NCI-H2081 (cell line): ENCODE results near the gene ARL2.
A peak's percentile ranks its signal among the peaks of the same experiment; 100 is the strongest.

Experiments
- DNase-seq, 2 experiments: peaks; one replicate each; lab custom pipeline; 2025; lab: John Stamatoyannopoulos, UW

Gene ARL2

DNA sequence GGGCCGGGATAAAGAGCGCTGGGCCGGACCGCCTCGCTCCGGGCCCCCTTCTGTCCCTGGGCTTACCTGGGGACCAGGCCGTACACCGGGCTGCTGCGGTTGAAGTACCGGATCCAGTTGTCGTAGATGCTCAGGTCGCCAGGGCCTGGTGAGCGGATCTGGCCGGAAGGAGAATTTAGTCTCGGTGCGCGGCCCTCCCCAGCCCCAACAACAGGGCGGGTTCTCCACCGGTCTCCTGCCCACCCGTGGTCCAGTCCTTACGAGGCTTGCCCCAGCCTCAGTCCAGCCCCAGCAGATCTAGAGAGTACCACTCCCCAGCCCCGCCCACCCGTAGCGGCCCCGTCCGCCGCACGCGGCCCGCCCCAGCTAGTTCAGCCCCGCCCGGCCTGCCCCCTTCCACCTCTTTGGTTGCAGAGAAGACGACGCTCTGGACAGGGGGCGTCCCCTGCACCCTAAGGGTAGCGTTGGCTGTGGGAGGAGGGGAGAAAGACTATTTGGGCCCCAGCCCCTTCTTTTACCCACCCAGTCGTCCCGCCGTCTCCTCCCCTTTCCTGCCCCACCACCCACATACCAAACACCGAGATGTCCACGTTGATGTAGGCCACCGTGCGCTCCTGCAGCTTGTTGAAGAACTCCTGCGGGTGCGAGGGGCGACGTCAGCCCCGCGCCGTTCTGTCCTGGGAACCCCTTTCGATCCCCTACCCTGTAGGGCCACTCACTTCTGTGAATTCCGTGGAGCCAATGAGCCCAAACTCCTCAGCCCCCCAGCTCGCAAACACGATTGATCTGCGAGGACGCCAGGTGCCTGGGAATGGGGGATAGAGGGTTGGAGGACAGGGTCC, 33.8 kb downstream of the ARL2 start:
- DNase-seq: no peak

DNA sequence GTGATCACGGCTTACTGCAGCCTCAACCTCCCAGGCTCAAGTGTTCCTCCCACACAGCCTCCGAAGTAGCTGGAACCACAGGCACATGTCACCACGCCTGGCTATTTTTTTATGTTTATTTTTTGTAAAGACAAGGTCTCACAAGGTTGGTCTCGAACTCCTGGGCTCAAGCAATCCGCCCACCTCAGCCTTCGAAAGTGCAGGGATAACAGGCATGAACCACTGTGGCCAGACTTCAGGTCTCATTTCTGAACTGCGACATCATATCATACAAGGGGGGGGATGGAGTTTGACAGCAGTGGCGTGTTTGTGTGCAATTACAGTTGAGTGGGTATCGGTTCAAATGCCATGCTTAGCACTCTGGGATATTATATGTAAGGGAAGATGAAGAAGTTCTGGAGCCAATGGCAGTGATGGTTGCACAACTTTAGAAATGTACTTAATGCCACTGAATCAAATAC, 37.5 kb downstream of the ARL2 start:
- no peak for DNase-seq

DNA sequence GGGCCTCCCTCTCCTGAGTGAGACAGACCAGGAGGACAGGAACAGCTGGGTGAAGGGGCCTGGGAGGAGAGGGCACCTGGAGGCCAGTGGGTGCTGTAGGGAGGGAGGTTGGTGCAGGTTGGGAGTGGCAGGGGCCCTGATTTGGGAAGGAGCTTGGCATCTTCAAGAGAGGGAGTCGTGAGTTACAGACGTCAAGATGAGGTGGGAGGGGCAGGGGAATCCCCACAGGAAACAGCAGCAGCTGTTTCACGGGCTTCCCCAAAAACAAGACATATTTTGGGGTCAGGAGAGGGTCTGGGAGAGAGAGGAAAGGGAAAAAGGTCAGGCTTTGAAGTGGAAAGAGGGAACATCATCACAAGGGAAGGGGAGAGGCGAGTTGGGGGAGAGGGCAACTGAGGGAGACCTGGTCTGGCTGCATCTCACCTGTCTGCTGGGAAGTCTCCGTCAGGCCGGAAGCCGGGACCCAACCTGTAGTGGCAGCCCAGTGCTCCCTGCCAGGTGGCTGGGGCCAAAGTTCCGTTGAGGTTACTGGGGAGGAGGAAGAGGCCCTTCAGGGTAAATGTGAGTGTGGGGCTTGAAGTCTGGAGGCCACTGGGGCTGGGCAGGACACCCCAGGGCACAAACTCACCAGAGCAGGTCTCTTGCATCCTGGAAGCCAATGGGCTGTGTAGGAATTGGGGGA, 40.0 kb downstream of the ARL2 start:
- DNase-seq: no peak

DNA sequence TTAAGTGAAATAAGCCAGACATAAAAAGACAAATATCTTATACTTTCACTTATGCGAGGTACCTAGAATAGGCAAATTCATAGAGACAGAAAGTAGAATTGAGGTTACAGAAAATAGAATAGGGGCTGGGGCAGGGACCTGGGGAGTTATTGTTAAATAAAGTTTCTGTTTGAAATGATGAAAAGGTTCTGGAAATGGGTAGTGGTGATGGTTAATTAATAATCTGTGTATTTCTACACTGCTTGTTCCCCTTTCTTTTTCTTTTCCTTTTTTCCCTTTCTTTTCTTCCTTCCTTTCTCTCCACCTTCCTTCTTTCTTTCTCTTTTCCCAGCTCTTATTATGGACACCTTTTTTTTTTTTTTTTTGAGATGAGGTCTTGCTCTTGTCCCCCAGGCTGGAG, 41.6 kb downstream of the ARL2 start:
- DNase-seq: no peak

DNA sequence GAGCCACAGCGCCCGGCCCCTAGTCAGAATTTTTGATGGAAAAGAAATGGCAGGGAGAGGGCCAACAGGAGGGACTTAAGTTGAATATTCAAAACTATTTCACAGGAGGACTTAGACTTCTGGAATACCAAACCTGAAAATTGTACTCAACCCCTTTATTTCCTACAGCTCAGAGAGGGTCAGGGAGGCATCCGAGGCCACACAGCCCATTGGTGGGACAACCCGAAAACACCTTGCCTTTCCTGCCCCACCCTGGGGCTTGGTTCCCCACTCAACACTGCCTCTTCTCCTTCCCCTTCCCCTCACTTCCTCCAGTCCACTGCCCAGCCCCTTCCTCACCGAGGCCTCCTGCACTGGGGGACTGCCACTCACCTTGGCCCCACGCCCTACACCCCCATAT, 43.0 kb downstream of the ARL2 start:
- DNase-seq: no peak

DNA sequence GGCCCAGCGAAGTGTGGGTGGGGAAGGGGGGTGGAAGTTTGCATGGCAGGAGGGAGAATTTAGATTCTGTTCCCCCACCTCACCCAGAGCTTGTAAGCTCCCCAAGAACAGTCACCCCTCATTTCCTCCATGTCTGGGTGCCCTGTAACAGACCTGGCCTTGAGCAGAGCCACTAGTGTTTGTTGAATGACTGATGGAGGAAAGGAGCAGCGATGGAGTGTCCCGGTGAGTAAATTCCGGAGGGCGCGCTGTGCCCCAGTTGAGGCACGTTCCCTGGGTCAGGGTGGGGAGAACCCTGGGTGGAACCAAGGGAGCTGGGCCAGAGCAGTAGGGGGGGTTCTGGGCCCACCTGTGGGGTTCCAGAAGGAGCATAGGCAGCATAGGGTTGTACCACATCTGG, 43.6 kb downstream of the ARL2 start:
- no peak for DNase-seq

DNA sequence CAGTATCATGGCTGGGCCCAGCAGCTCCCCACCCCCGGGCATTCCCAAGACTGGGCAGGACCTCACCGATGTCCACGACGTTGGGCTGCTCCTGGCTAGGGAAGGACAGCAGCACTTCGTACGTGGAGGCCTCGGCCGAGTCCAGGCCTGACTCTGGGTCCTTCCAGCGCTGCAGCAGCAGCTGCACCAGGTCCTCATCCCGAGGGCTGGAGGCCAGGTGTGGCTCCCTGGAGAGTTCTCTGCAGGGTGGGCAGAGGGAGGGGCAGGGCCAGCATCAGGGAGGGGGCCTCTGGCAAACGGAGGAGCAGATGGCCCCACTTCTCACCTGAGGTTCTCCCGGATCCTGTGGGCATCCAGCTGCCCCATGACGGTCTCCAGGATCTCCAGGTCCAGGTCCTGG, 44.1 kb downstream of the ARL2 start:
- DNase-seq: peak in 1 of 2 experiments; percentile 35

DNA sequence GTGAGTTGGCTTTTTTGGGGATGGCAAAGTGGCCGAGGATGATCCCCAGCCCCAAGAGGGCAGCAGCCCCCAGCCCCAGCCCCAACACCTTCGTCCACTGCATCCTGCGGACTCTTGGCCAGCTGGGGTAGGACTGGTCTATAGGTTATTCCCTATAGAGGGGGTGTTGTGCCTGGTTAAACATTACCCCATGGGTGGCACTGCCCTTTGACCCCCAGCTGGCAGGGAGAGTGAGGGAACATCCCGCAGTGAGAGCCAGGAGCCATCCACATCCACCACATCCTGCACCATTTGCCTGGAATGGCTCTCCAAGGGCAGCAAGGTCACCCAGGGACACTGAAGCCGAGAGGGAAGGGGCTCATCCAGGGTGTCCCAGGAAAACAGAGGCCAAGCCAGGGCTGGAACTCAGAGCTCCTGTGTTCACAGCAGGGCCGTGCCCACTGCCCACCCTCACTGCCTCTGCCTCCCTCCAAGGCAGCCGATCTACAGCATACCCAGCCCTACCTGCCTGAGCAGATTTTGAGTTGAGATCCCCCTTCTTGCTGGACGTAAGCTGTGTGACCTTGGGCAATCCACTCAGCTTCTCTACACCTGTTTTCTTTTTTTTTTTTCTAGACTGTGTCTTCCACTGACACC, 44.6 kb downstream of the ARL2 start, which contains the start of gene NAALADL1:
Gene NAALADL1, minus strand, starts transcription at position 135 of the 636 bp plus-strand sequence. Its CDS starts 32 bp downstream, at position 103.
- DNase-seq: no peak

DNA sequence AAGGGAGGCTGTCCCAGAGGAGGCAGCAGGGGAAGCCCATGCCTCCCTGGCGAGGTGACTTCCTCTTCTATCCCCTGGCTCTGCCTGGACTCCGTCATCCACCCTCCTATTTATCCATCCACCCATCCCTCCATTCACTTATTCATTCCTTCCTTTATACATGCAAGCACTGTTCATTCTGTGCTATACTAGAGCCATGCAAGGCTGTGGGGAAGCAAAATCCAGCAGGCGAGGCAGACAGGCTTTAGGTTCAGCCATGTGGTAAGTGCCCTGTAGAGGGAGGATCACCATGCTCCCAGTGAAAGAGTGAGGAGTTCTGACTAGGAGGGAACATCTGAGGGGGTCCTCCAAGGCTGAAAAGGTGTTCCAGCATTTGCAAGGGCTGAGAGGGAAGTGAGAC, 45.6 kb downstream of the ARL2 start:
- DNase-seq: no peak

DNA sequence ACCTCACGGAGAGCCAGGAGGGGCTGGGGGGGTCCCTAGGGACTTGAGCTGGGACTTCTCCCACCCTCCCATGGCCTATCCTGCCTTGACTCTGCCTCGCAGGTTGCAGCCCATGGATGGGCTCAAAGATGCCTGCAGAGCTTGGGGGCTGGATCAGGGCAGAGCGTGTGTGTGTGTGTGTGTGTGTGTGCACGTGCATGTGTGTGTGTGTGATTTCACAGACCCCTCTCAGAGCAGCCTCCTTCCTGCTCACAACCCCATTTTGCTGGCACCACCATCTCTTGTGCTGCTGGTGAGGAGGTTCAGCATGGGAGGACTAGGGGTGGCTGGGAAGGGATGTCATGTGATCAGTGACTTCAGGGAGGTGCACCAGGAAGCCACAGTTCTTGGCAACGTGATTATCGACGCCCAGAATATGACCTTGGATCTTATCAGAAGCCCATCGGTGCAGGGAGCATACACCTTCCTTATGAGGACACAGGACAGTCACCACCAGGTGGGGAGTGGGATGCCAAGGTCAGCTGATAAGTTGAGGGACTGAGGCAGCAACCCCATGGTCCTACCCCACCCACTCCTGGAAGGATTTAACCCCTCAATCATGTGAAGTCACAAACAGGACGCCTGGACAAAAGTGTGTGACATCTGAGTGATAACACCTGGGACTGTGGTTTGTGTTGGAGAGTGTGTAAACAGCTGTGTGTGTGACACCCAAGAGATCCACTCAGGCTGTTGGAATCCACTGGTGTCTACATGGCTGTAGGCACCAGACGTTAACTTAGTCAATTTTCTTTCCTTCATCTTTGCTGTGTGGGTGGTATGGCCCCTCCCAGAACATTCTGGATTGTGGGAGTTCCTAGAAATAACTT, 46.2 kb downstream of the ARL2 start:
- no peak for DNase-seq

DNA sequence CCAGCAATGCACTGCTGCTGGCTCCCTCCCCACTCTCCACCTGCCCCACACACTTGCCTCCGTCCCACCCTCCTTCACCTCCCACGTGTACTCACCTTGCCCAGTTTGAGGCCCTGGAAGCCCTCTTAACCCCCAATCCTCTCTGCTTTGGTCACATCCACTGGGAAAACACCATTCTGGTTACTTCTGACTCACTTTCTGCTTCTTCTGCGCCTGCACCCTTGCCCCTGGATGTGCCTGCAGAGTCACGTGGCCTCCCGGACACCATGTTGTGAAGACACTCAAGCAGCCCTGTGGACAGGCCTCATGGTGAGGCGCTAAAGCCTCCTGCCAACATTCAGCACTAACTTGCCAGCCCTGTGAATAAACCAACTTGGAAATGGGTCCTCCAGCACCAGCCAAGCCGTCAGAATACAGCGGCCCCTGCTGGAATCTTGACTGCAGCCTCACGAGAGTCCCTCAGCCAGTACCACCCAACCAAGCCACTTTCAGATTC, 47.0 kb downstream of the ARL2 start:
- no peak for DNase-seq

DNA sequence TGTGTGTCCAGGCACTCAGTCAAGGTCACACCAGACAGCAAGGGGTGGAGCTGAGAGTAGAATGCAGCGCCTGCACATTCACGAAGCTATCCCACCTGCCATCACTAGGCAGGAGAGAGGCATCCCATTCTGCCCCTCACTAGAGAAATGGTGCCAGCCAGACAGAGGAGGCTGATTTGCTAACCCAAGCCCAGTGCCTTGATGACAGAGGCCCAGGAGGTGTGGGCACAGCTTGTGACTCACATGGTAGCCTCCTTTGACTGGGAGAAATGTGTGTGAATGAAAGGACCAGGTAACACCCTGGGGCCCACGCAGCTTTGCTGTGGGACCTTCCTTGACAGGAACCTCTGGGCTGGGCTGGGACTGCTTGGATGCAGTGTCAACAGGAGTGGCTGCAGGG, 49.6 kb downstream of the ARL2 start:
- DNase-seq: no peak

DNA sequence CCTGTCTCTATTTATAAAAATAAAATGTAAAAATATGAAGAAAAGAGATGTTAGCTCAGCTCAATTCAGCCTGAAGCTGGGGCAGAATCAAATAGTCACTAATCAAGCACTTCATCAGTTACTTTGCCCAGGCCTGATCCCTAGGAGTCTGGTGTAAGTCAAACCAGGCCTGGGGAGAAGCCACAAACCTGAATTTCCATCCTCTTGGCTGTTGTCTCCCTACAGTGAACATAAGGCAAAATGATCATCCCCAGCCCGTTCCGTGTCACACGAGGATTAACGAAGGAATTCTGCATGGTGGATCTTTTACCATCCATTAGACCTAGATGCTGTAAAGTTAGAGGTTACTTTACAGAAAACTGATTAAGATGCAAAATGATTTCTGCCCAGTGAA, 50.9 kb downstream of the ARL2 start:
- no peak for DNase-seq

DNA sequence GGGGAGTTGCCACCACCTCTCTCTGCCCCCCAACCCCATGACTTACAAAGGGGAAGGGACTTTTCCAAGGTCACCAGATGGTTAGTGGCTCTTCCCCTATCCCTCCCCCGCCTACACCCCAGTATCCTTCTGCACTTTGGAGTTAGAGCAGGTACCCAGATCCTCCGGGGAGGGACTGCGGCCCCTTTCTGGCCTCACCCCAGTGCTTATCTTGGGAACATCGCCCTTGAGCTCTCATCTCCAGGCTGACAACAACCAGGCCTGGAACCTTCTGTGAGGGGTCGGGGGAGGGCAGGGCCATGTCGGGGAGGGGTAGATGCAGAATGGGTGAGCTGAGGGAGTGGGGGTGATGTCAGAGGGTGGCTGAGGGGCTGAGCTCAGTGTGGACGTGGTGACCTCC, 51.9 kb downstream of the ARL2 start:
- no peak for DNase-seq

DNA sequence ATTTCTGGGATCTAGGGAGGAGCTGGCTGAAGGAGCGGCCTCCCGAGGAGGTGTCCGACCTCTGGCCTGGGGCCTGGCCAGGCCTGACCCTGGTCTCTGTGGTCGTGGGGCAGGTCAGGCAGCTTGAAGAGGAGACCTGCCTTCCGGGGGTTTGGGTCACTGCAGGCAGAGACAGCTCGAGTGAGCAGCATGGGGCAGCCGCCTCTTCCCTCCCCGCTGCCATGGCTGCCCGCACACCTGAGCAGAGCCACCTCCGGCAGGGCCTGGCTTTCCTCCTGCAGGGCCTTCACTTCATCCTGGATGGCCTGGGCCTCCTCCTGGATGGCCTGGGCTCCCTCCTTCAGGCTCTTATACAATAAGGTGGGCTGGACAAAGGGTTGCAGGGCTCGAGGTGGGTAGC, 52.4 kb downstream of the ARL2 start:
- peak in 1 of 2 experiments; percentile 7 for DNase-seq

DNA sequence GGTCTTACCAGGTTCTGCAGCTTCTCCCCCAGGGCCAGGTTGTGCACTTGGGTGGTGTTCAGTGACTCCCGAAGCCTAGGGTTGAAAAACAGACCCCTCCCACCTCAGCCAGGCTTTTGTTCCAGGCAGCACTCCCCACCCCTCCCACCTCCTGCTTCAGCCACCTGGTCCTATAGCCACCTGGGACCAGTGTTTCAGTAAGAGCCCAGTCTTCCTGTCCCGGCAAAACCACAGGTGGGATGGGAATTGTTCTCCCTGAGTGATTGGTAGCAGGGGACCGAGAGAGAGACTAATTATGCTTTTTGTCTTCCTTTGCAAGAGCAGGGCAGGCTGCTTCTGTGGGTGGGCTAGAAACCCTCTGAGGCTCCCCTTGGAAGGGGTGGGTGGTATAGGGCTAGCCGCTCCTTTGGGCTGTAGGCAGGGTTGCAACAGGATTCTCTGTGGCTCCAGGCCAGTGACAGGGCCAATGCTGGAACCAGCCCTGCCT, 52.9 kb downstream of the ARL2 start:
- DNase-seq: peak; percentile 70 to 85

DNA sequence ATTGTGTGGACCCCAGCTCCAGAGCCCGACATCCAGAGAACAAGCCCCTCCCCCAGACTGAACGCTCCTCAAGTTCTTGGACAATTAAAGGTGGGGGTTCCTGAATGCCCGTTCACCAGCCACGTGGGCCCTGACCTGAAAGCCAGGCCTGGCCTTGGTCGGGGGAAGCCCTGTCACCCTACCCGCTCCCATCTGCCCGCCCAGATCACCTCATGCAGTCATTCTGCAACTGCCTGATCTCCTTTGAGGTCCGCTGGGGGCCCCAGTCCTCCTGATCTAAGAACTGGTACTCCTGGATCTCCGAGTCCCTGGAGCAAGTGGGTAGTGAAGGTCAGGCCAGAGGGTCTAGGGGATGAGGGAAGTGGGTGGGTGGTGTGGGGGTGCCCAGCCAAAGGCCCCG, 53.5 kb downstream of the ARL2 start:
- DNase-seq: no peak

DNA sequence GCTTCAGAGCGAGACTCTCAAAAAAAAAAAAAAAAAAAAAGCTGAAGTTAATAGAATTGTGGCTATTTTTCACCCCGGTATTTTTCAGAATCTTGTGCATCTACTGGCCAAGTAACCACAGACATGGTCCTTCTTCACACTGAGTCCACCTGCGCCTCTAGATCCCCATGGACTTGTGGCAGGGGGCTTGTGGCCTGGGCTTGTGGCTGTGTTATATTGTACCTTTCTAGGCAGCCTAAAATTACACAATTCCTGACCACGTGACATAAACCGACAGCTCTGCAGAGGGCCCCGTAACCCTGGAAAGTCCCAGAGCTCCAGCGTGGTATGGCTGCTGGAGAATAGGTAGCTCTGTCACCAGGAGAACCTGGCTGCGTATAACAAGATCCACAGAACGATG, 55.3 kb downstream of the ARL2 start:
- no peak for DNase-seq
